SK-N-MC (cell line): Measurements from ENCODE around the gene CFD.
"Not testable (repeated sequence)": the region's sequence is repeated elsewhere in the genome, so short reads cannot be mapped to it uniquely, and the experiment has no call there.

Source experiments
- DNase-seq: peaks from one replicate; pipeline ENCODE4 v3.0.0-alpha.2; 2011; ENCODE audit warnings: low read depth, low spot score
- H3K27ac ChIP-seq: fragments of 200-600 bp; sonication (generic); 2 replicates; pipeline ENCODE4 v1.5.1; 2016; ENCODE audit warnings: mixed run types
- H3K36me3 ChIP-seq: fragments of 200-600 bp; sonication (generic); 2 replicates; pipeline ENCODE4 v1.6.1; 2017; ENCODE audit warnings: antibody characterized with exemption, low read length, mixed read lengths; ENCODE audit not compliant: insufficient read depth
- H3K4me3 ChIP-seq: fragments of 200-600 bp; sonication (generic); 2 replicates; pipeline ENCODE4 v1.5.1; 2016
- H3K9ac ChIP-seq: fragments of 200-600 bp; sonication (generic); 2 replicates; pipeline ENCODE4 v1.8.0; 2017; ENCODE audit warnings: mixed run types, mixed read lengths; ENCODE audit not compliant: insufficient read length
- H3K9me3 ChIP-seq: fragments of 200-600 bp; sonication (generic); 2 replicates; pipeline ENCODE4 v1.6.1; 2017; ENCODE audit warnings: low read depth, mild to moderate bottlenecking, antibody characterized with exemption, low read length, moderate library complexity, mixed read lengths
- EZH2 ChIP-seq: fragments of 200-600 bp; sonication (generic); IDR thresholded peaks from one replicate; pipeline ENCODE4 v1.6.1; 2017; ENCODE audit warnings: antibody characterized with exemption
- FOXP2 ChIP-seq: optimal IDR thresholded peaks from 2 replicates; pipeline ENCODE3; 2011; ENCODE audit warnings: mild to moderate bottlenecking, moderate library complexity; ENCODE audit not compliant: insufficient read depth; ENCODE audit errors: extremely low read length, control extremely low read depth
- POLR2AphosphoS5 ChIP-seq: IDR thresholded peaks from 2 replicates; pipeline ENCODE4 v1.6.1; 2012; ENCODE audit warnings: mild to moderate bottlenecking, low read depth, low read length, borderline replicate concordance

The CFD gene

DNA sequence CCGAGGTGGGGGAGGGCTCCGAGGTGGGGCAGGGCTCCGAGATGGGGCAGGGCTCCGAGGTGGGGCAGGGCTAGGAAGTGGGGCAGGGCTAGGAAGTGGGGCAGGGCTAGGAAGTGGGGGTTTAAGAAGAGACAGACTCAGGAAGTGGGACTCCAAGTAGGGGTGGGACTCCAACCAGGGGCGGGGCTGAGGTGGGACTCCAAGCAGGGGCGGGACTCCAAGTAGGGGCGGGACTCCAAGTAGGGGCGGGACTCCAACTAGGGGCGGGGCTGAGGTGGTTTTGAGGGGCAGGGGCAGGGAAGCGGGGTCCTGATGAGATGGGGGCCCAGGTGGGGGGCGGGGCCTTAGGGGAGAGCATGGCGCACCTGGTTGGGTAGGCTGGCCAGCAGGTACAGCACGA, 13.6 kb downstream of the CFD start:
- Histone ChIP-seq H3K9ac (no peak overlapping the region), H3K4me3 (no peak overlapping the region), H3K36me3 (peaks cover 27% of the 10 kb centered on the region), H3K9me3 (no peaks in the 10 kb centered on the region), H3K27ac (no peak overlapping the region)
- TF ChIP-seq FOXP2: no peak
- TF ChIP-seq POLR2AphosphoS5: no peak
- TF ChIP-seq EZH2: no peak
- DNase-seq: peak; percentile 83

DNA sequence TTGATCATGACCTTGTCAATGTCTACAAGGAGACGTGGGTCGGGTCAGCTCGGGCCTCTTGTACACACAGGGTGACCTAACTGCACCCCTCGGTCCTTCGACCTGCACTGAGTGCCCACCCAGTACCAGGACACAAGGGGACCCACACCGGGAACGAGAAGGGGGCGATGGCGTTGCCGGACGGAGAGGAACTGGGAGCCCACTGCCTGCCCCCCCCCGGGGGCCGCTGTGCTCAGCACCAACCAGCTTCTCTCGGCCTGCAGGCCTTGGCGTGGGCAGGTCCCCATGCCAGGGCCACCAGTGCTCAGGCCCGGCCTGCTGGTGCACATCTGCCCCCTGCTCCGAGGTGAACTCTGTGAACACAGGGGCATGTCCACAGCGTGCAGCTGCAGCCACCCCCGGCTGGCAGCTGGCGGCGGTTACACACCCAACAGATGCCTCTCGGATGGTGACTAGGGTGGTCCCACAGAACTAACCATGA, 14.1 kb downstream of the CFD start:
- H3K4me3 ChIP-seq: no peak overlapping the region
- H3K9me3 ChIP-seq: no peaks in the 10 kb centered on the region
- no peak for DNase-seq
- peak overlapping the region; percentile 8; the same call in 1 of the 2 replicates for H3K27ac ChIP-seq
- H3K36me3 ChIP-seq: peaks cover 21% of the 10 kb centered on the region
- no peak overlapping the region for H3K9ac ChIP-seq
- TF ChIP-seq POLR2AphosphoS5 (no peak), EZH2 (no peak), FOXP2 (no peak)

DNA sequence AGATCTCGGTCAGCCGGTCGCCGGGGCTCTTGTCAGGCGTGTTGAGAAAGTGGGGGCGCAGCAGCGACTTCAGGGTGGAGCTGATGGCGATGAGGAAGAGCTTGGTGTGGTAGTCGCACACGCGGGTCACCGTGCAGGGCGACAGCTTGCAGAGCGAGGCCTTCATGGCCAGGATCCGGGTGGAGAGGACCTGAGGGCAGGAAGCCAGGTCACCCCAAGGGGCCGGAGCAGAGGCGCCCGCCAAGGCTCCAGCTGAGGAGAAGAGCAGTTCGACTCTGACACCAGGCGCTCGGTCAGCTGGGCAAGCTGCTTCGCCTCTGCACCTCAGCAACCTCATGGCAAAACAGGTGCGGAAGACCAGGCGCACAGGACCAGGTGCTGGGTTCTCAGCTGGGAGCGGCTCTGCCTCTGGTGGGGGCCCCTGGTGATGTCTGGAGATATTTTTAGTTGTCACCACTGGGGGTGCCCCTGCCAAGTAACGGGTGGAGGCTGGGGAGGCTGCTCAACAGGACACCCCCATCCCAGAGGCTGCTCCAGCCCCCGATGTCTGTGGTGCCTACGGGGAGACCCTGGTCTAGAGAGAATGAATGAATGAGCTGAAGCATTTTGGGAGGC, 15.9 kb downstream of the CFD start:
- no peak for TF ChIP-seq EZH2
- no peak for TF ChIP-seq POLR2AphosphoS5
- TF ChIP-seq FOXP2: no peak
- Histone ChIP-seq H3K4me3 (no peak overlapping the region), H3K27ac (no peak overlapping the region), H3K9ac (no peak overlapping the region), H3K36me3 (peaks cover 10% of the 10 kb centered on the region; the same call in 1 of the 2 replicates), H3K9me3 (no peaks in the 10 kb centered on the region)
- DNase-seq: no peak

DNA sequence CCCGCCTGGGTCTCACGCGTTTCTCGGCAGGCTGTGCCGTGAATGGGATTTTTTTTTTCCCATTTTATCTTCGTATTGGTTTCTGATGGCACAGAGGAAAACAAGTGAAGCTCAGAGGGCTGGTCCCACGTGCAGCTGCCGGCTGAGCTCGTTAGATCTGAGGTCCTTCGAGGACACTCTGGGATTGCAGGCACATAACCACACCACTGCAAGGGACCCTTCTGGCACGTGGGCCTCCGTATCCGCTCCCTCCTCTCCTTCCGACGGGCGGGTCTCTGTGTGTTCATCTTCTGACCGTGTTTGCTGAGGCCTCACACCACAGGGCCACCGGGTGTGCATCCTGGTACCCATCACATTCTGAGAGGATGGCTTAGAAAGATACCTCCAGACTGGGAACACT, 16.6 kb downstream of the CFD start:
- peak overlapping the region; percentile 46; the same call in 1 of the 2 replicates for H3K27ac ChIP-seq
- H3K9ac ChIP-seq: no peak overlapping the region
- no peak overlapping the region for H3K4me3 ChIP-seq
- H3K9me3 ChIP-seq: no peaks in the 10 kb centered on the region
- no peak for DNase-seq
- peaks cover 6% of the 10 kb centered on the region; the same call in 1 of the 2 replicates for H3K36me3 ChIP-seq
- no peak for TF ChIP-seq EZH2
- no peak for TF ChIP-seq POLR2AphosphoS5
- TF ChIP-seq FOXP2: no peak

GRCh38 chr19:876780-877314, 17.4 kb downstream of the CFD start:
- peaks cover 14% of the 10 kb centered on the region; the same call in 1 of the 2 replicates for H3K36me3 ChIP-seq
- no peak for TF ChIP-seq FOXP2
- no peak for TF ChIP-seq POLR2AphosphoS5
- TF ChIP-seq EZH2: no peak
- no peak overlapping the region for H3K9ac ChIP-seq
- no peaks in the 10 kb centered on the region for H3K9me3 ChIP-seq
- no peak overlapping the region for H3K27ac ChIP-seq
- DNase-seq: no peak
- H3K4me3 ChIP-seq: no peak overlapping the region

GRCh38 chr19:877992-878660, 18.7 kb downstream of the CFD start:
- H3K36me3 ChIP-seq: peaks cover 16% of the 10 kb centered on the region; the same call in 1 of the 2 replicates
- not testable (repeated sequence) for H3K4me3 ChIP-seq

GRCh38 chr19:878751-879561, 19.5 kb downstream of the CFD start:
- H3K4me3 ChIP-seq, DNase-seq, H3K9ac ChIP-seq, H3K9me3 ChIP-seq, H3K27ac ChIP-seq: not testable (repeated sequence)
- H3K36me3 ChIP-seq: peaks cover 16% of the 10 kb centered on the region; the same call in 1 of the 2 replicates

More at GRCh38 chr19:877992-878660, 18.7 kb downstream of the CFD start:
- not testable (repeated sequence) for H3K9me3 ChIP-seq, DNase-seq, H3K27ac ChIP-seq, H3K9ac ChIP-seq

- Histone ChIP-seq H3K27ac (no peak overlapping the region), H3K9me3 (no peaks in the 10 kb centered on the region), H3K36me3 (peaks cover 16% of the 10 kb centered on the region; the same call in 1 of the 2 replicates), H3K9ac (no peak overlapping the region), H3K4me3 (no peak overlapping the region)
- TF ChIP-seq FOXP2 (no peak), EZH2 (no peak), POLR2AphosphoS5 (no peak)
- DNase-seq: no peak
Observed at GRCh38 chr19:879711-880438, 20.4 kb downstream of the CFD start.
